ENCODE measurements around the gene TSPO2.
A peak's percentile ranks its signal among the peaks of the same experiment; 100 is the strongest.

TSPO2 gene

GRCh38 chr6:41027799-41028560, 14.3 kb upstream of the TSPO2 start:
- DNase-seq (ENCODE audit: low read depth) = peak; percentile 62

- DNase-seq (ENCODE audit: low read depth) = no peak
Observed at GRCh38 chr6:41028561-41029412, 13.5 kb upstream of the TSPO2 start.

GRCh38 chr6:41032830-41033229, 9.4 kb upstream of the TSPO2 start:
- no peak for DNase-seq (ENCODE audit: low read depth)

- DNase-seq (ENCODE audit: low read depth) = no peak
Observed at GRCh38 chr6:41033776-41034175, 8.5 kb upstream of the TSPO2 start.

GRCh38 chr6:41036186-41036585, 6.1 kb upstream of the TSPO2 start:
- DNase-seq (ENCODE audit: low read depth) = no peak

DNA sequence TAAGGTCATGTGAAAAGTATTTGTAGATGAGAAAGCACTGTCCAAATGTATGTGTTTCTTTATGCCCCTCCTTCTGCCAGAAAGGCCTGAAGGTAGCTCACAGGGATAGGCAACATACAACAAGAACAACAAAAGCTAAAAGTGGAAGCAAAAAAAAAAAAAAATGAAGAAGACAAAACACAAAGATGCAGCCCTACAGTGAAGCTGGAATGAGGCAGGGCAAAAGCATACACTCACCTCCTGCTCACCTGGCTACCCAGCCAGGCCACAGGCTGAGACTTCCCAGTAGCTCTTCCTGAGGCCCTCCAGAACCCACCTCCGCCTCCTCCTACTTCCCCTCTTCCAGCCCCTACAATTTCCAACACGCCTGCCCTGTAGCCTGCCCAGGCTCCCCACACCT, 5.7 kb upstream of the TSPO2 start:
- DNase-seq (ENCODE audit: low read depth) = no peak

GRCh38 chr6:41037107-41037900, 5.0 kb upstream of the TSPO2 start:
- no peak for DNase-seq (ENCODE audit: low read depth)

DNA sequence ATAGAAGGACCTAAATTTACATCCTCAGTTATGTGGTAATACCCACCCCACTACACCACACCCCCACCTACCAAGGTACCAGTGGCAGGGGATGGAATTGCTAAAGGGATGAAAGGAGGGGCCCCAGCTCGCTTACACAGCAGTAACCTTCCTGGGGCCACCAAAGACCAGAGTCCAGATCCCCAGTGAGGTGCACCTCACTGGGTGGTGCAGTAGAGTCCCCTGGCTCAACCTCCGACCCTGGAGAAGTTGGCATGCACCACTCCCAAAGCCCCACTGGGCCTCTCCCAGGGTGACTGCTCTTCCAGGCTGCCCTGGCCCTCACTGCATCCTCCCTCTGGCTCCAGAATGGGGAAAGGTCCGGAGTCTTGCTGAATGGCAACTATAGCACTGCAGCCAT, 4.1 kb upstream of the TSPO2 start:
- DNase-seq (ENCODE audit: low read depth) = no peak

GRCh38 chr6:41039060-41039998, 2.9 kb upstream of the TSPO2 start, which contains the start of gene UNC5CL:
UNC5CL (minus strand) TSS chr6:41039221; CDS start chr6:41035074, 4,147 bp downstream.
- peak; percentile 24 for DNase-seq (ENCODE audit: low read depth)

DNA sequence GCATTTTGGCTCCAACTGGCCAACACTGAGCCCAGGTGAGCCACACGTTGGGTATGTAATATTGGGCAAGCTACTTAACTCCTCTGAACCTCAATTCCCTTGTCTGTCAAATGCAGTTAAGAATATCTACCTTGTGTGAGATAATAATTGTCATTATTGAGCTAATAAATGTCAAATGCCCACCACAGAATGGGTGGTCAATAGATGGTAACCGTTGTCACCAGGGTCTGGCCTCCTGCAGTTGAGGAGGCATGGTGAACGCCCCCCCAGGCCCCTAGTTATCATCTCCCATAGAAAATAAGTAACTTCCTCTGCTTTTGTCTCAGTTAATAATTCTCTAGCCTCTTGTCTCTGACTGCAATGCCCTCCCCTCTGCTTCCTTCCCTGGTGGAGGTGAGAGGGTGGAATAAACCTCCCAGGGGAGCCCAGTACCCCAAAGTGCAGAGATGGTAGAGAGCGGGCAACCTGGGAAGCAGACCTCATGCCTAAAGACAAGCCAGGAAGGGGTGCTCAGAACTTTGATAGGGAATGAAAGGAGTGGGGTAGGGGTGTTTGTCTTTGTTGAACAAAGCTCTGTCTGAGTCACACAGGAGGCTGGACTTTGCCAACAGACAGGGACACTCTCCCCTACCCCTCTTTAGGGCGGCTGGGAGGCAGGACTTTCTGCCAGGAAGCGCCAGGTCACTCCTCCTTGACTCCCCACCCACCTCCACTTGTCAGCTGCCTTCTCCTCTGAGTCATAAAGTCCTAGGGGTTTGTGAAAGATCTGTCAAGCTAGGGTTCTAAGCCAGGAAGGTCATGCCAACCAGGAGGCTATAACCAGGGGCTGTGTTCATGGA, 1.9 kb upstream of the TSPO2 start:
- DNase-seq (ENCODE audit: low read depth) = no peak

- DNase-seq (ENCODE audit: low read depth) = no peak
Observed at GRCh38 chr6:41040940-41041536, 1.2 kb upstream of the TSPO2 start.

DNA sequence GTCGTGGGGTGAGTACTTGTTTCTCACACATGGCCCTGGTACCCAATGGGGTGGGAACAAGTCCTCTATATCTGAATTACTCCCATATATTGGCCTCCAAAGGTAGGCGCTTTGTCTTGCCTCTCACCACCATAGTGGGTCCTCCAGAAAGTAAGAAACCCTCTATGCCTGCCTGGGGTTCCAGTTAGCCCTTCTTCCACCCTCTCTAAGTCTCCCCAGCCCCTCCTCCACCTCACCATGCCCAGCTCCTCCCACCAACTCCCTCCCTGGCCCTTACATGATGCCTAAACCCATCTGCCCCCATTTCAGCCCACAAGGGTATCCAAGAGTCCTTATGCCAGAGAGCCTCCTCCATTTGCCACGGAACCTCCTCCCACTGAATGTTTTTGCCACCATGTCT, 884 bp downstream of the TSPO2 start:
- no peak for DNase-seq (ENCODE audit: low read depth)

GRCh38 chr6:41045664-41046063, 3.4 kb downstream of the TSPO2 start:
- DNase-seq (ENCODE audit: low read depth) = no peak

DNA sequence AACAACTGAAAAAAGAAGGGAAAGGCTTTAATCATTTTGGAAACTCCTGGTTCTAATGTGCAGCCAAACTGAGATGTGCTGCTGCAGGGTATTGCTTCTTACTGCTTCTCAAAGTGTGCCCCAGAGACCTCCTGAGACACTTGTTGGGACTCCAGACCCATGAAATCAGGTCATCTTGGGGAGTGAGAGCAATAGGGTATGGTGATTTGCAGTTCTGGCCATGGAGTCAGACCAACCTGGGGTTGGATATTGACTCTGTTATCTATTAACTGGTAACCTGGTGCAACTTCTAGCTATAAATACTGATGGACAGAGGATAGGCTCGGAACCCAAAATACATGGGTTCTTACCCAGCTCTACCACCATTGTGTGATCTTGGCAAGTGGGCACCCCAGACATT, 3.8 kb downstream of the TSPO2 start:
- no peak for DNase-seq (ENCODE audit: low read depth)

GRCh38 chr6:41047306-41047705, 5.0 kb downstream of the TSPO2 start:
- DNase-seq (ENCODE audit: low read depth) = no peak

DNA sequence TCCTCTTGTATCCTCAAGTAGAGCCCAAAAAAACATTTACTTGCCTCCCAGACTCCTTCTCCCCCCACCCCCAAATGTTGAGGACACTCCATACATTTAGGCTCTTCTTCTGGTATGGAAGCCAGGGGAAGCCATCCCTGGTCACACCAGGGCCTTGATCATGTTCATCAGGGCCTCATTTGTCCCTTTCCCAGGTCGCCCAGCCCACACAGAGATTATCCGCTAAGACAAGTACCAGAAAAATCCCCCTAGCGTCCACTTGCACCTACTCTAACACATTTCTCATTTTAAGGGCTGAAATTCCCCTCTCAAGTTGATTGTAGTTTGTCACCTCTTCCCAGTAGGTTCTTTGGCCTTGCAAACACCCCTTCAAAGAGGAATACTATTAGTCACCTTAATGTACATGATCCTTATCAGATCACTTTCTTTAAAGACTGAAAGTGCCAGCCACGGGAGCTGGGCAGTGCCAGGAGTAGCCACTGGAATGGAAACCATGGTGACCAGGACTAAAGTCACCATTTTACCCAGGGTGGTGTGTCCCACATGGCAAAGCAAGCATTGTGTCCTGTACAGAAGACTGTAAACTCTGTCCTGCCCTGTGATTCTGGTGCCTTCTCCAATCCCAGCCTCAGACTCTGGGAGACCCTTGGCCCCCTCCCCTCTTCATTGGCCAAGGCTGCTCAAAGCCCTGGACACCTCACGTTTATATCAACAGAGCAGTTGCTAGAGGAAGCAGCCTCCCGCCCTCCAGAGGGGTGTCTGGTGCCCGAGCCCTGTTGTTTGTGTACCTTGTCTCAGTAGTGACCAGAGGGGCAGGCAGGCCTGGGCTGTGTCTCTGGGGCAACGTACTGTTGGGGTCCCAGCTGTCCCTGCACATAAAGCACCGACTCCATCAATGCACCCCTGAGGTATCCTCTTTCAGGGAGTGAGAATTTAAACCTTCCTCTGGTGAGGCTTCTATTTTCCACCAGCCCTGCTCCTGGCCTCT, 5.8 kb downstream of the TSPO2 start:
- DNase-seq (ENCODE audit: low read depth) = no peak

DNA sequence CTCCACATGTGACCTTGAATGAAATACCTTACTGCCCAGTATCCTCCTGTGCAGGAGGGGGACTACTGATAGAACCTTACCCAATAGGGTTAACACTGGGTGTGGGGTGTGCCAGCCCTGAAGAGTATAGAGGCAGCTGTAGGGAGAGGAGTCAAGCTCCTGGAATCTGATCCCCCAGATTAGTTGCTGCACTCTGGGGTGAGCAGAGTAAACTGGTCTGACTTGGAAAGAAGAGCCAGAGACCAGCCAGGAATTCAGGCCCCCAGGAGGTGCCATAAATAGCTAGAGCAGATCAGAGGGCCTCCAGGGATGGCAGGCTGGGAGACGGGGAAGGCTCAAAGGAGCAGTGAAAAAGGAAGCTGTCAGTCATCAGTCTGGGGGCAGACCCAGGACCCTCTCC, 7.3 kb downstream of the TSPO2 start:
- no peak for DNase-seq (ENCODE audit: low read depth)

DNA sequence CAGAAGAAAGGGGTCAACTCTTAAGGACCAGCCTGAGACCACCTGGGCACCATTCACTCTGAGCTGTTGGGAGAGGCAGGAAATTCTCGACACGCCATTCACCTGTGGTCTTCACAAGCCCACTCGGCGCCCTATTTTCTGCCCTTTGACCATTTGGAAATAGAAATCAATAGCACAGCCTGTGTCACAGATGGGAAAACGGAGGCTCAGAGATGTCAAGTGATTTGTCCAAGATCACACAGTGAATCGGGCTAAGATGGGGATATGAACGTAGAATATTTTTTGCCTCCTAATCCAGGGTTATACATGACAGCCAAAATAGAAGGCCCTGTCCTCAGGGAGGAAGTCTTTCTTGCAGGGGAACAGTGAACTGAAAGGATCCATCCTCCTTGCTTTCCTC, 7.7 kb downstream of the TSPO2 start:
- DNase-seq (ENCODE audit: low read depth) = no peak

DNA sequence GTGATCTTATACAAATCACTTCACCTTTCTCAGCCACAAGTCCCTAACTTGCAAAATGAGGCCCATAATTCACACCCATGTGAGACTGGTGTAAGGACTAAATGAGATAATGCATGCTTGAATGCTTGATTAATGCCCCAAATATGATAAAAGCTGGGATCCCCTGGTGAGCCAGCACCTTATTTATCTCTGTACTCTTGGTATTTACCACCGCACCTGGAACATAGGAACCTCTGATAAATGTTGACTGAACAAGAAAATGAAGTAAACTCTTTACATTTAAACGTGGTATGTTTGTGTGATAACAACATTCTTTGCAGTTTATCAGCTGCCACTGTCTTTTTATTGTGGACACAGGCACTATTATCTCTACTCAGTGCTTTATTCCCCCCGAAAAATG, 8.3 kb downstream of the TSPO2 start:
- DNase-seq (ENCODE audit: low read depth) = no peak

Measured in activated T-helper 1 cell treated with Interleukin-2 at 50 U/mL for 16 hours (primary cell).